ENCODE results near the gene CYP39A1.

The CYP39A1 gene

GRCh38 chr6:46509981-46510510 lies 142.6 kb downstream of the CYP39A1 start:
- no peak for DNase-seq

- no peak for DNase-seq
Observed at GRCh38 chr6:46509063-46509462, 143.6 kb downstream of the CYP39A1 start.

GRCh38 chr6:46507426-46507825 lies 145.2 kb downstream of the CYP39A1 start:
- no peak for DNase-seq

DNA sequence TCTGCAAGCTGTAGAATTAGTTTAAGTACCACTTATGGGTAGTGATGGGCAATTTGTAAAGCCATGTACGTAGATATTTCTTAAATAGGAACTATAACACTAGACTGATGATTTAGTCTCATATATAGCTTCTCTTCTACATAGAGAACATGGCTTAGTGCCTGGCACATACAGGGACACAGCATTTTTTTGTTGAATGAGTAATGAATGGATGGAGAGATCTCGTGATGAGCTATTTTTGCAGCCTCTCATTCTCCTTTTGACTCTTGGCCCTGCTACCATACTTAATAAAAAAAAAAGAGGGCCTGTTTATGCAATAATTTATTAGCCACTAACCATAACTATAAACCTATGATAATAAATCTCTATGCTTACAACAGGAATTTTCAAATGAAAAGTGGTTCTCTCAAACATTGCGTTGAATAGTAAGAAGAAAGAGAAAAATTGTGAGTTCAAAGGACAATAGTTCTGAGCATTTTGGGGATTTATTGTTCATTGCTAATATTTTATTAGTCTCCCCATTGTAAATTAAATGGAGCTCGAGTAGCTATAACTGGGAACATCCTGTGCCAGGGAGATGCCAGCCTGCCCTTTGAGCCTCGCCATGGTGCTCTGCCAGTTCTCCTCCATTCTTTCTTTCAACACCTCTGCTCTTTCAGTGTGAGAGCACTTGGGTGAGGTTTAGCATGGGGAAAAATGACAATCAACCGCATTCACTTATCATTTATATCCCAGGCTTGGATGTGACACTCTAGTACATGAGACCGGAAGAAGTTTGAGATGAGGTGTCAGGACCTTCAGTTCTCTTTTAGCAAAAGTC lies 146.7 kb downstream of the CYP39A1 start:
- DNase-seq: no peak

DNA sequence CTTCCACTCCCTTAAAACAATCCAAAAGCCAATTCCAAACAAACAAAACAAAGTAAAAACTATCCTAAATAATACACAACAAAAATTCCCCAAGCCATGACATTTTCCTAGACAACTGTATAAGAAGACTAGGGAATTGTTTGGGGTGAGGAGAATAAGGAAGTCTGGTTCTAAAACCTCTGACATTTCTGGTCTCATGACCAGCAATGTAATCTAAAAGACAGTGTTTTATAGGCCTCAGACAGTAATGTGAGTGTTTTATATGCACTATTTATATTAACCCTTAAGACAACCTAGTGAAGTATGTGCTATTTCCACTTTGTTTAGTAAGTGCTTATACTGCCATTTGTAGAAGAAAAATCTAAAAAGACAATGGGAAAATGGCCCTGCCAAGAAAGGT lies 148.4 kb downstream of the CYP39A1 start:
- no peak for DNase-seq

- no peak for DNase-seq
Observed at GRCh38 chr6:46502486-46503119, 150.0 kb downstream of the CYP39A1 start.

DNA sequence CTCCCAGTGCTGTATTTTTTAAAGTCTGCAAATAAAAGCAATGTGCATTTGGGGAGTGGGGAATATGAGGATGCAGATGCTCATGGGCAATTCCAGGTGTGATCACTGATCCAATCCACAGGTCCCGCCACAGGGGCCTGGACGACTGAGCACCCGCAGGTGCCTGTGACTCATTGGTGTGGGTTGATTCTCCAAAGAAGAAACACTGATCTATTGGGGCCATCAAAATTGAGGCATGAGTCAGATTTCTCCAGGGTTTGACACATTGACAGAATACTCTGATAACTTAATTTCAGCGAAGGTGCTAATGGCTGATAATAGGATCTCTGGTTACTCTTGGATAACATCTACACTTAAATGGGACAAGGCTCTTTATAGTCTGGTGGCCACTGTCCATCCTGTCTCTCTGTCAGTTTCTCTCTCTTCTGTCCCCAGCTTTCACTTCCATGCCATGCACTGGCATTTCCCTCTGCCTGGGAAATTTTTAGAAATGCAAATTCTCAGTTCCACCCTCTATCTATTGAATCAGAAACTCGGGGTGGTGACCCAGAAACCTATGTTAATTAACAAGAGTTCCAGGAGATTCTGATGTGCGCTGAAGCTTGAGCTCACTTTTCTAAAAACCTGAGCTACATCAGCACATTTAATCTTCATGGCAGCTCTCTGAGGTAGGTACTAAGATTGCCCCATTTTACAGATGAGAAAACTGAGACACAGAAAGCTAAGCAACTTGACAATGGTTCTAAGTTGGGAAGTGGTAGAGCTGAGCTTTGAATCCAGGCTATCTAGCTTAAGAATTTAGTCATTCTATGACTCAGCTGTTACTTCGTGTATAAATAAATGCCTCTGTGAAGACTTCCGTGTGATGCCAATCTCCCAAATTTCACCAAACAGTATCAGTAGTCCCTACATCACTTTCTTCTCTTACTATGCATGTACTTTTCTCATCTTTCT lies 151.2 kb downstream of the CYP39A1 start:
- peak in 1 of 3 donors; percentile 41 for DNase-seq

- peak in 2 of 3 donors; percentile 17 to 30 for DNase-seq
Observed at GRCh38 chr6:46500382-46500781, 152.2 kb downstream of the CYP39A1 start.

All from suppressor macrophage treated with lipopolysaccharide for 1 hour (primary cell).